Measurements from ENCODE around the gene PCP4L1.

DNA sequence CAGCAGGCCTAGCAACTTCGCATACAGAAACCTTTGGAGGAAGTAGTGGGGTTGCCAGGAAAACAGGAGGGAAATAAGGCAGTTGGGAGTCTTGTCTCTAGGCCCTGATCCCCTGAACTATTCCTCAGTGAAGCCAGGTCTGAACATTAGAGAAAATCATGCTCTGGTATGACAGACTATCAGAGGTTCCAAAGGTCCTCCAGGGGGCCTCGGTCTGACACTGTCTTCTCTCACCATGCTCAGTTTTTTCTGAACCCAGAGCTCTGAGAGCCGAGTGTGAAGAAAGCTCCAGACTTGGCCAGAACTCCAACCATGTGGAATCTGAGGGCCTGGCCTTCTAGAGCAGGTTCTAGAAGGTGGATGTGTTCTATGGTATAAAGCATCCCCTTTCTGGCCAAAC lies 28.6 kb upstream of the PCP4L1 start:
- TF ChIP-seq, protein P1, sequence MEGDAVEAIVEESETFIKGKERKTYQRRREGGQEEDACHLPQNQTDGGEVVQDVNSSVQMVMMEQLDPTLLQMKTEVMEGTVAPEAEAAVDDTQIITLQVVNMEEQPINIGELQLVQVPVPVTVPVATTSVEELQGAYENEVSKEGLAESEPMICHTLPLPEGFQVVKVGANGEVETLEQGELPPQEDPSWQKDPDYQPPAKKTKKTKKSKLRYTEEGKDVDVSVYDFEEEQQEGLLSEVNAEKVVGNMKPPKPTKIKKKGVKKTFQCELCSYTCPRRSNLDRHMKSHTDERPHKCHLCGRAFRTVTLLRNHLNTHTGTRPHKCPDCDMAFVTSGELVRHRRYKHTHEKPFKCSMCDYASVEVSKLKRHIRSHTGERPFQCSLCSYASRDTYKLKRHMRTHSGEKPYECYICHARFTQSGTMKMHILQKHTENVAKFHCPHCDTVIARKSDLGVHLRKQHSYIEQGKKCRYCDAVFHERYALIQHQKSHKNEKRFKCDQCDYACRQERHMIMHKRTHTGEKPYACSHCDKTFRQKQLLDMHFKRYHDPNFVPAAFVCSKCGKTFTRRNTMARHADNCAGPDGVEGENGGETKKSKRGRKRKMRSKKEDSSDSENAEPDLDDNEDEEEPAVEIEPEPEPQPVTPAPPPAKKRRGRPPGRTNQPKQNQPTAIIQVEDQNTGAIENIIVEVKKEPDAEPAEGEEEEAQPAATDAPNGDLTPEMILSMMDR (IDR thresholded peaks at IDR 0.05): no peak
- TF ChIP-seq POLR2A (IDR thresholded peaks at IDR 0.05): no peak
